Measurements from ENCODE around the gene UBE2G2. TPM values are rescaled to one million over a fixed set of nuclear protein-coding genes. Genes with fewer than 3 reads are reported as not detected.

Gene UBE2G2
- total RNA-seq, 1 donor from 2014 or later: 78.8 TPM

DNA sequence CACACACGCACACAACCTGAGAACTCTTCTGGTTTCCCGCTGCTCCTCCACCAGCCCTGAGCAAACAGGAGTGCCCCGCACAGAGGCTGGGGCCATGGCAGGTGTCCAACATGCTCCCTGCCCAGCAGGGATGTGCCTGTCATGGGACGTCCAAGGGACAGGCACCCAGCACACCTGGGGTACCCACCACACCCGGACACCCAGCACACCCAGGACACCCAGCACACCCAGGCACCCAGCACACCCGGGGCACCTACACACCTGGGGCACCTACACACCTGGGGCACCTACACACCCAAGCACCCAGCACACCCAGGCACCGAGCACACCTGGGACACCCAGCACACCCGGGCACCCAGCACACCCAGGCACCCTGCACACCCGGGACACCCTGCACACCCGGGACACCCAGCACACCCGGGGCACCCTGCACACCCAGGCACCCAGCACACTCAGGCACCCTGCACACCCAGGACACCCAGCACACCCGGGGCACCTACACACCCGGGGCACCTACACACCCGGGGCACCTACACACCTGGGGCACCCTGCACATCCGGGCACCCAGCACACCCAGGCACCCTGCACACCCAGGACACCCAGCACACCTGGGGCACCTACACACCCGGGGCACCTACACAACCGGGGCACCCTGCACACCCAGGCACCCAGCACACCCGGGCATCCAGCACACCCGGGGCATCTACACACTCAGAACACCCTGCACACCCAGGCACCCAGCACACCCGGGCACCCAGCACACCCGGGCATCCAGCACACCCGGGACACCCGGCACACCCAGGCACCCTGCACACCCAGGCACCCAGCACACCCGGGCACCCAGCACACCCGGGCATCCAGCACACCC is 37.9 kb downstream of the UBE2G2 start:
- no peak overlapping the region for H3K27ac ChIP-seq
- DNase-seq: no peak
- no peaks in the 10 kb centered on the region for H3K27me3 ChIP-seq
- H3K4me1 ChIP-seq: no peaks in the 10 kb centered on the region
- H3K4me3 ChIP-seq: no peak overlapping the region
- TF ChIP-seq, protein P1, sequence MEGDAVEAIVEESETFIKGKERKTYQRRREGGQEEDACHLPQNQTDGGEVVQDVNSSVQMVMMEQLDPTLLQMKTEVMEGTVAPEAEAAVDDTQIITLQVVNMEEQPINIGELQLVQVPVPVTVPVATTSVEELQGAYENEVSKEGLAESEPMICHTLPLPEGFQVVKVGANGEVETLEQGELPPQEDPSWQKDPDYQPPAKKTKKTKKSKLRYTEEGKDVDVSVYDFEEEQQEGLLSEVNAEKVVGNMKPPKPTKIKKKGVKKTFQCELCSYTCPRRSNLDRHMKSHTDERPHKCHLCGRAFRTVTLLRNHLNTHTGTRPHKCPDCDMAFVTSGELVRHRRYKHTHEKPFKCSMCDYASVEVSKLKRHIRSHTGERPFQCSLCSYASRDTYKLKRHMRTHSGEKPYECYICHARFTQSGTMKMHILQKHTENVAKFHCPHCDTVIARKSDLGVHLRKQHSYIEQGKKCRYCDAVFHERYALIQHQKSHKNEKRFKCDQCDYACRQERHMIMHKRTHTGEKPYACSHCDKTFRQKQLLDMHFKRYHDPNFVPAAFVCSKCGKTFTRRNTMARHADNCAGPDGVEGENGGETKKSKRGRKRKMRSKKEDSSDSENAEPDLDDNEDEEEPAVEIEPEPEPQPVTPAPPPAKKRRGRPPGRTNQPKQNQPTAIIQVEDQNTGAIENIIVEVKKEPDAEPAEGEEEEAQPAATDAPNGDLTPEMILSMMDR (IDR thresholded peaks at IDR 0.05): no peak
- ATAC-seq: no peak
- intact Hi-C loops (cut with DNase I): no loop called here
- H3K9me3 ChIP-seq: no peaks in the 10 kb centered on the region
- no peaks in the 10 kb centered on the region for H3K36me3 ChIP-seq

- Histone ChIP-seq H3K36me3 (no peaks in the 10 kb centered on the region), H3K27me3 (no peaks in the 10 kb centered on the region), H3K9me3 (no peaks in the 10 kb centered on the region), H3K4me1 (no peaks in the 10 kb centered on the region), H3K4me3 (no peak overlapping the region), H3K27ac (no peak overlapping the region)
- intact Hi-C loops (cut with DNase I): no loop called here
- DNase-seq (no peak), ATAC-seq (no peak)
- TF ChIP-seq, protein P1 (IDR thresholded peaks at IDR 0.05): no peak
Measured at GRCh38 chr21:44763050-44763378, 38.6 kb downstream of the UBE2G2 start.

GRCh38 chr21:44762221-44763049 is 39.2 kb downstream of the UBE2G2 start:
- DNase-seq: no peak

DNA sequence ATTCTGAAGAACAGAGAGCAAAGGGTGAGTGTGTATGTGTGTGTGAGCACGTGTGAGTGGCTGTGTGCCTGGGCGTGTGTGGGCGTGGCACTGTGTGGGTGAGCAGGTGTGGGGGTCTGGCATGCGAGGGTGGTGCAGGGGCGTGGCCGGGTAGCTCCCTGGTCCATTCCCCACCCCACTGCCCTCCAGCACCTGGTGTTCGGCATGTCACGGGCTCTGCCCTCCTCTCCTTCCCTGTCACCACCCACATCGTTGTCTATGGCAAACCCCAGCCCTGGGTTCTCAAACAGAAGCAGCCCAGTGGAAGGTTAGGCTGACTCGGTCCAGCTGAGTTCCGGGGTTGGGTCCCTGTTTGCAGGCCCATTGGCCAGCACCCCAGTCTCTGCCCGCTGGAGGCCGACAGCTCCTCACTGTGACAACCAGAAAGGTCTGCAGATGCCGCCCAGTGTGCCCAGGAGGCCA is 39.8 kb downstream of the UBE2G2 start:
- Histone ChIP-seq H3K9me3 (no peaks in the 10 kb centered on the region), H3K27ac (no peak overlapping the region), H3K27me3 (no peaks in the 10 kb centered on the region), H3K4me1 (no peaks in the 10 kb centered on the region), H3K36me3 (no peaks in the 10 kb centered on the region), H3K4me3 (no peak overlapping the region)
- intact Hi-C loops (cut with DNase I): no loop called here
- ATAC-seq (no peak), DNase-seq (no peak)
- TF ChIP-seq, protein P1 (IDR thresholded peaks at IDR 0.05): no peak

More at GRCh38 chr21:44762221-44763049, 39.2 kb downstream of the UBE2G2 start:
- Histone ChIP-seq H3K4me1 (no peaks in the 10 kb centered on the region), H3K36me3 (no peaks in the 10 kb centered on the region), H3K27ac (no peak overlapping the region), H3K4me3 (no peak overlapping the region), H3K9me3 (no peaks in the 10 kb centered on the region), H3K27me3 (no peaks in the 10 kb centered on the region)
- intact Hi-C loops (cut with DNase I): no loop called here
- TF ChIP-seq, protein P1 (IDR thresholded peaks at IDR 0.05): no peak
- no peak for ATAC-seq

GRCh38 chr21:44761011-44761729 is 40.5 kb downstream of the UBE2G2 start:
- H3K36me3 ChIP-seq: no peaks in the 10 kb centered on the region
- H3K4me3 ChIP-seq: no peak overlapping the region
- TF ChIP-seq, protein P1 (IDR thresholded peaks at IDR 0.05): peak; percentile 25
- H3K4me1 ChIP-seq: no peaks in the 10 kb centered on the region
- H3K27ac ChIP-seq: no peak overlapping the region
- no peak for DNase-seq
- no peaks in the 10 kb centered on the region for H3K9me3 ChIP-seq
- no peaks in the 10 kb centered on the region for H3K27me3 ChIP-seq
- ATAC-seq: no peak
- intact Hi-C loops (cut with DNase I): no loop called here

Measured in upper lobe of right lung (tissue), 1 donor.